NB4 (cell line): ENCODE measurements around the gene HKDC1.

Experiments
- DNase-seq: peaks from one replicate; pipeline ENCODE4 v3.0.0; 2010; ENCODE audit warnings: low read depth
- H3K4me3 ChIP-seq: one replicate; pipeline ENCODE4 v1.5.1; 2011; ENCODE audit warnings: mild to moderate bottlenecking, low read depth, low read length, moderate library complexity
- MAX ChIP-seq: IDR thresholded peaks from 2 replicates; pipeline ENCODE4 v1.6.1; 2011; ENCODE audit warnings: low read depth, low read length
- MYC ChIP-seq: IDR thresholded peaks from 2 replicates; pipeline ENCODE4 v1.6.1; 2011; ENCODE audit warnings: low read depth, low read length
- POLR2A ChIP-seq: IDR thresholded peaks from 2 replicates; pipeline ENCODE4 v1.6.1; 2011; ENCODE audit warnings: mild to moderate bottlenecking; ENCODE audit not compliant: insufficient read length; ENCODE audit errors: extremely low read depth
- TF ChIP-seq, protein P1 (sequence below): IDR thresholded peaks from one replicate; pipeline ENCODE4 v1.5.1; 2012; ENCODE audit warnings: low read depth, low read length

Gene HKDC1

DNA sequence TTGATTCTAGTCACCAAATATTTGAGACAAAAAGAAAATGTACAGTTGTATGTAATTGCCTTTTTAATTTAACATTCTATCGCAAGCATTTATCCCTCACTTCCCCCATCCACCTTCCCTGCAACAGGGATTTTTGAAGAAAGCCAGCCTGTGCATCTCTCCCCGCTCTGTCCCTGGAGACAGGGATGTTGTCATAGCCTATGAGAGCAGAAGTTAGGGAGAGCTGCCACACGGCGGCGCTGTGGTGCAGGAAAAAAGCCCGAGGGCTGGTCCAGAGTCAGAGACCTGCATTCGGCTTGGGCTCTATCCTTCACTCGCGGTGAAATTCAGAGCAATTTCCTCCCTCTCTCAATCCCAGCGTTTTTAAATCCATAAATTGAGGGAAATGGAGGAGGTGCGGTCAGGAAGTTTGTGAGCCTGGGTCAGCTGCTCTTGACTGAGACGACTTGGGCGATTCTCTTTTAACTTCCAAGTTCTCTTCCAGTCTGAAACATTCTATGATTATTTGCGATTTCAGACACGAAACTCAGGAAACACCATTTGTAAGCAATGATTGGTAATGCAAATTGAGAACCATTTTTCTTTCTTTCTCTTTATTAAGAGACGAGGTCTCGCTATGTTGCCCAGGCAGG lies 17.5 kb downstream of the HKDC1 start:
- TF ChIP-seq MAX (no peak), POLR2A (no peak), MYC (0 out of 2 replicates have a peak, but pooled peaks have one; percentile 32)
- TF ChIP-seq, protein P1, sequence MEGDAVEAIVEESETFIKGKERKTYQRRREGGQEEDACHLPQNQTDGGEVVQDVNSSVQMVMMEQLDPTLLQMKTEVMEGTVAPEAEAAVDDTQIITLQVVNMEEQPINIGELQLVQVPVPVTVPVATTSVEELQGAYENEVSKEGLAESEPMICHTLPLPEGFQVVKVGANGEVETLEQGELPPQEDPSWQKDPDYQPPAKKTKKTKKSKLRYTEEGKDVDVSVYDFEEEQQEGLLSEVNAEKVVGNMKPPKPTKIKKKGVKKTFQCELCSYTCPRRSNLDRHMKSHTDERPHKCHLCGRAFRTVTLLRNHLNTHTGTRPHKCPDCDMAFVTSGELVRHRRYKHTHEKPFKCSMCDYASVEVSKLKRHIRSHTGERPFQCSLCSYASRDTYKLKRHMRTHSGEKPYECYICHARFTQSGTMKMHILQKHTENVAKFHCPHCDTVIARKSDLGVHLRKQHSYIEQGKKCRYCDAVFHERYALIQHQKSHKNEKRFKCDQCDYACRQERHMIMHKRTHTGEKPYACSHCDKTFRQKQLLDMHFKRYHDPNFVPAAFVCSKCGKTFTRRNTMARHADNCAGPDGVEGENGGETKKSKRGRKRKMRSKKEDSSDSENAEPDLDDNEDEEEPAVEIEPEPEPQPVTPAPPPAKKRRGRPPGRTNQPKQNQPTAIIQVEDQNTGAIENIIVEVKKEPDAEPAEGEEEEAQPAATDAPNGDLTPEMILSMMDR = peak; percentile 97
- peak; percentile 85 for DNase-seq
- H3K4me3 ChIP-seq = no peak overlapping the region

DNA sequence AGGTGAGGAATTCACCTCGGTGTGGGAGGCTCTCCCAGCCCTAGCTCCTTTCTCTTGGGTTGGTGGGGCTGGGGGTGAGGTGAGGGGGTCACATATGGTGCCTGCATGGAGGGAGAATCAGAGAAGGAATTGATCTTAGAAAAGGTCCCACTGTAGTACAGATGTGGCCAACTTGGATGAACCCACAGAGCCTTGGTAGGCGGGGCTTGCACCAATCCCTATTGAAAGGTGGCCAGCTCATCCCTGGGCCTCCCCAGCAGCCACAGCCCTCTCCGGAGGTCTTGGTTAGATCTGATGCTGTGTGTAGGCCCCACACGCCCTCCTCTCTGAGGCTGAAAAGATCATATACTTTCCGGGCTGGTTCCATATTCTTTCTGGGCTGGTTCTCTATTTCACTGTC lies 19.0 kb downstream of the HKDC1 start:
- no peak for DNase-seq
- H3K4me3 ChIP-seq = no peak overlapping the region
- no peak for TF ChIP-seq POLR2A
- TF ChIP-seq, protein P1 = no peak
- TF ChIP-seq MAX = no peak
- no peak for TF ChIP-seq MYC

DNA sequence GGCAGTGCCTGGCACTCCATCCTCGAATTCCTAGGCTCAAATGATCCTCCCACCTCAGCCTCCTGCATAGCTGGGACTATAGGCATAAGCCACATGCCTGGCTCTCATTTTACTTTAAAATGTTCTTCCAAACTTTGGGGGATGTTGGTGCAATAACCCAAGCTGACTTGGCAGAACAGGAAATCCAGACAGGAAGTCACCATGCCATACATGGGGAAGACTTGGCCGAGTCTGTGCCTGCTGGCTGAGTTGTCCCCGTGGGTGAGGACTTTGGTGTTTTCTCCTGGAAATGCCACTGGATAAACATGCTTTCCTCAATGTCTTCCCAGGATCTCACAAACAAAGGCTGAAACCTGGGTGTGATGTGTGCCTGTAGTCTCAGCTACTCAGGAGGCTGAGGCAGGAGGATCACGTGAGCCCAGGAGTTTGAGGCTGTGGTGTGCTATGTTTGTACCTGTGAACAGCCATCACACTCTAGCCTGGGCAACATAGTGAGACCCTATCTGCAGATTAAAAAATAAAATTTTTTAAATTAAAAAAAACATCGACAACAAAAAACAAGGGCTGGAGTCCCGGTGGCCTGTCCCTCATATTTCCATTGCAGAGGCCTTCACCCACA lies 19.8 kb downstream of the HKDC1 start:
- no peak for TF ChIP-seq MYC
- DNase-seq = peak; percentile 37
- no peak overlapping the region for H3K4me3 ChIP-seq

GRCh38 chr10:69240455-69240854 lies 20.3 kb downstream of the HKDC1 start:
- DNase-seq = no peak
- no peak overlapping the region for H3K4me3 ChIP-seq
- TF ChIP-seq POLR2A = no peak
- TF ChIP-seq MYC = no peak

DNA sequence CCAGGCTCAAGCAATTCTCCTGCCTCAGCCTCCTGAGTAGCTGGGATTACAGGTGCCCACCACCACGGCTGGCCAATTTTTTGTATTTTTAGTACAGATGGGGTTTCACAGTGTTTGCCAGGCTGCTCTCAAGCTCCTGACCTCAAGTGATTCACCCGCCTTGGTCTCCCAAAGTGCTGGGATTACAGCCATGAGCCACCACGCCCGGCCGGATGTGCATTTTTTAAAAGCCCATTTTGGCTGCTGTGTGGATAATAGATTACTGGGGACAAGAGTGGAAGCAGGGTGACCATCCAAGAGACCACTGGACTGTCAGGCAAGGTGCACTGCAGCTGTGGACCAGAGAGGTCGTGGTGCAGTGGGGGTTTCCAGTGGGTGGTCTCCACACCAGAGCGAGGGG lies 21.4 kb downstream of the HKDC1 start:
- H3K4me3 ChIP-seq = no peak overlapping the region
- DNase-seq = no peak
- TF ChIP-seq MYC = no peak

GRCh38 chr10:69242040-69242851 lies 22.1 kb downstream of the HKDC1 start:
- TF ChIP-seq MYC (no peak), POLR2A (no peak), MAX (0 out of 2 replicates have a peak, but pooled peaks have one; percentile 1)
- TF ChIP-seq, protein P1 = no peak
- no peak overlapping the region for H3K4me3 ChIP-seq
- DNase-seq = no peak

- peak; percentile 57 for DNase-seq
- H3K4me3 ChIP-seq = no peak overlapping the region
- 0 out of 2 replicates have a peak, but pooled peaks have one; percentile 7 for TF ChIP-seq MAX
- TF ChIP-seq POLR2A = no peak
- TF ChIP-seq MYC = no peak
Measured at GRCh38 chr10:69242852-69243212, 22.7 kb downstream of the HKDC1 start.

DNA sequence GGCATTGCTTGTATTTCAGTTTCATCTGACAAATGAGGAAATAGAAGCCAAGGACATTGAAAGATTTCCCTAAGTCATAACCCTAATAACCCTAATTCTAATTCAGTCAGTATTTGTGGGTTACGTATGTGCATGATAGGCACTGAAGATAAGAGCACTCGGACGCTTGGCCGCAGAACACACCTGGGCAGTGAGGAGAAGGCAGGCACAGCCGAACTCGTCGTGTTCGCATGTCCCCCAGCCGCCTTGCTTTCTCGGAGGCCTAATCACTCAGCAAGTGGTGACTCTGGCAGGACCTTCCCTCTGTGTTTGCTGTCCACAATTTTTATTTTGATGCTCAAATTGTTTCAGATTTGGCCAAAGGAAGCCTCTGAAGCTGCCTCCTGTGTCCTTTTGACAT lies 23.7 kb downstream of the HKDC1 start:
- H3K4me3 ChIP-seq = no peak overlapping the region
- no peak for DNase-seq
- no peak for TF ChIP-seq MYC
- no peak for TF ChIP-seq MAX
- no peak for TF ChIP-seq POLR2A
- TF ChIP-seq, protein P1 = no peak
